Gastrocnemius medialis (tissue), 4 donors: ENCODE results near the gene CCDC33. TPM values are rescaled to one million over a fixed set of nuclear protein-coding genes. Genes with fewer than 3 reads are reported as not detected.
A peak's percentile ranks its signal among the peaks of the same experiment; 100 is the strongest.

Experiments
- ATAC-seq, 2 donors: fragments of 150-250 bp; one replicate each; pipeline ENCODE4 v1.9.1; 2016
- DNase-seq, 2 donors: peaks; one replicate each; pipeline ENCODE4 v3.0.0-alpha.2; 2019
- H3K27ac ChIP-seq, 4 donors: fragments of 200-600 bp; sonication (generic); 1 replicate in 1 of 4; 2 replicates in 3 of 4; pipeline ENCODE4 v1.5.1; 2016 to 2018; ENCODE audit warnings: mild to moderate bottlenecking in 2 of 4, moderate library complexity in 1 of 4
- H3K27me3 ChIP-seq, 3 donors: fragments of 200-600 bp; sonication (generic) in 2 of 3; 1 replicate in 1 of 3; 2 replicates in 2 of 3; pipeline versions ENCODE4 v1.5.1 to v1.6.0; 2016 to 2019; ENCODE audit warnings: mild to moderate bottlenecking in 1 of 3, moderate library complexity in 1 of 3
- H3K36me3 ChIP-seq, 2 donors: fragments of 200-600 bp; sonication (generic) in 1 of 2; one replicate each; pipeline ENCODE4 v1.5.1; 2017 to 2018
- H3K4me1 ChIP-seq, 2 donors: fragments of 200-600 bp; sonication (generic) in 1 of 2; one replicate each; pipeline ENCODE4 v1.5.1; 2016 to 2017; ENCODE audit warnings: mild to moderate bottlenecking in 2 of 2
- H3K4me3 ChIP-seq, 4 donors: fragments of 200-600 bp; sonication (generic) in 3 of 4; 1 replicate in 1 of 4; 2 replicates in 3 of 4; pipeline ENCODE4 v1.5.1; 2016 to 2019; ENCODE audit warnings: mild to moderate bottlenecking in 2 of 4
- H3K9me3 ChIP-seq, 3 donors: fragments of 200-600 bp; sonication (generic) in 2 of 3; 1 replicate in 1 of 3; 2 replicates in 2 of 3; pipeline ENCODE4 v1.5.1; 2016 to 2019
- POLR2A ChIP-seq, 2 donors: fragments of 450-650 bp; IDR thresholded peaks; one replicate each; pipeline ENCODE4 v1.6.1; 2017; ENCODE audit warnings: antibody characterized with exemption in 2 of 2, mild to moderate bottlenecking in 2 of 2, moderate library complexity in 2 of 2
- in situ Hi-C, 4 donors: fragments of 200-750 bp; cut with MboI; loops; one replicate each; pipeline versions ENCODE4 v1.15.0 to v1.8.0; 2017; ENCODE audit warnings: low sequenced_read_pairs in 4 of 4
- intact Hi-C: fragments of 100-400 bp; cut with DNase I; formaldehyde crosslinking; loops from one replicate; pipeline ENCODE4 v1.15.1; 2023; ENCODE audit warnings: low total_unique reads
- total RNA-seq, 4 donors: library from RNA; depleted of rRNA; stranded (reverse); fragments of >200 nt; gene quantifications; one replicate each; pipeline versions ENCODE4 v1.1.0 to v1.2.3, GENCODE V29; 2016
- TF ChIP-seq, protein P1 (sequence below), 5 experiments: fragments of 450-650 bp in 3 of 5; fragments of 200-600 bp in 2 of 5; sonication (generic) in 2 of 5; IDR thresholded peaks in 4 of 5; conservative IDR thresholded peaks in 1 of 5; 1 replicate in 4 of 5; 2 replicates in 1 of 5; pipeline ENCODE4 v1.5.1; 2016 to 2019; ENCODE audit warnings: antibody characterized with exemption in 5 of 5, mild to moderate bottlenecking in 3 of 5, moderate library complexity in 3 of 5

CCDC33 gene
- total RNA-seq, 4 donors from 2014 or later = not detected

DNA sequence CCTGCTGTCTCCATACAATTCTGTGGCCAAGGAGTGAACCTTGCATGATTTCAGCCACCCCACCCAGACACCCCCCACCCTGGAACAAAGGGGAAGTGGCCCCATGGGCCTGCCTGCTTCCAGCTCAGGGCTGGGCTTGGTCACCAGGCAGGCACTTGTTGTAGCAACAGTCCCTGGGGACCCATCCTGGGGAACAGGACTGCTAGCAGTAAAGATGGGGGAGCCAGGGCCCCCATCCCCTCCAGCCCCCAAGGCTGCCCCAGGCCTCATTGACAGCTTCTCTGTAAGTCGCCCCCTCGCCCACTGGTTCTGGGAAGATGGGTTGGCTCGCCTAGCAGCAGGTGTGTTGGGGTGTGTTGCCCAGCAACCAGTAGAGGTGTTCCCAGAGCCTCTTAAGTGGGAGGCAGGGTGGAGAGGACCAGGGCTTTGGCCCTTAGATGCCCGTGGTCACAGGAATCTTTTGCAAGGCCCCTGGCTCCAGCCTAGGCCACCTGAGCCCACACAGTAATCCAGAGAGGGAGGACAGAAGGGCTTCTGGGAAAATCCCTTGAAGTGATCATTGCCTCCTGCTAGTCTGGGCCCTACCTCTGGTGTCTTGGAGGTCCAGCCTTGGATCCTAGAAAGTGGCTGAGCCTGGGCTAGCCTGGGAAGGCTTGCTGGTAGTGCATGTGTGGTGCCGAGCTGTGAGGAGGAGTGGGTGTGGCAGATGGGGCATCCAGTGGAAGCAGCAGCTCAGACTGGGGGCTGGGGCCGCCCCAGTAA, 82.4 kb downstream of the CCDC33 start:
- intact Hi-C loops = no loop called here
- DNase-seq = peak in 1 of 2 donors; percentile 23
- Histone ChIP-seq H3K27me3 (no peaks in the 10 kb centered on the region), H3K4me1 (peaks cover 22 to 32% of the 10 kb centered on the region in 2 donors), H3K4me3 (no peak overlapping the region), H3K9me3 (no peaks in the 10 kb centered on the region), H3K36me3 (no peaks in the 10 kb centered on the region), H3K27ac (peak overlapping the region; percentile 61 to 72 (median 70))
- no peak for TF ChIP-seq POLR2A (IDR thresholded peaks at IDR 0.05)
- TF ChIP-seq, protein P1, sequence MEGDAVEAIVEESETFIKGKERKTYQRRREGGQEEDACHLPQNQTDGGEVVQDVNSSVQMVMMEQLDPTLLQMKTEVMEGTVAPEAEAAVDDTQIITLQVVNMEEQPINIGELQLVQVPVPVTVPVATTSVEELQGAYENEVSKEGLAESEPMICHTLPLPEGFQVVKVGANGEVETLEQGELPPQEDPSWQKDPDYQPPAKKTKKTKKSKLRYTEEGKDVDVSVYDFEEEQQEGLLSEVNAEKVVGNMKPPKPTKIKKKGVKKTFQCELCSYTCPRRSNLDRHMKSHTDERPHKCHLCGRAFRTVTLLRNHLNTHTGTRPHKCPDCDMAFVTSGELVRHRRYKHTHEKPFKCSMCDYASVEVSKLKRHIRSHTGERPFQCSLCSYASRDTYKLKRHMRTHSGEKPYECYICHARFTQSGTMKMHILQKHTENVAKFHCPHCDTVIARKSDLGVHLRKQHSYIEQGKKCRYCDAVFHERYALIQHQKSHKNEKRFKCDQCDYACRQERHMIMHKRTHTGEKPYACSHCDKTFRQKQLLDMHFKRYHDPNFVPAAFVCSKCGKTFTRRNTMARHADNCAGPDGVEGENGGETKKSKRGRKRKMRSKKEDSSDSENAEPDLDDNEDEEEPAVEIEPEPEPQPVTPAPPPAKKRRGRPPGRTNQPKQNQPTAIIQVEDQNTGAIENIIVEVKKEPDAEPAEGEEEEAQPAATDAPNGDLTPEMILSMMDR (IDR thresholded peaks at IDR 0.05 in 4 of 5, conservative IDR thresholded peaks at IDR 0.05 in 1 of 5) = no peak
- ATAC-seq = peak in 1 of 2 donors; percentile 23
- in situ Hi-C loops = loop anchor here in 2 of 4 donors (10.0 to 25.0 kb wide), 2 partner anchors 264 to 356 kb away; no protein-coding TSS in a partner anchor

DNA sequence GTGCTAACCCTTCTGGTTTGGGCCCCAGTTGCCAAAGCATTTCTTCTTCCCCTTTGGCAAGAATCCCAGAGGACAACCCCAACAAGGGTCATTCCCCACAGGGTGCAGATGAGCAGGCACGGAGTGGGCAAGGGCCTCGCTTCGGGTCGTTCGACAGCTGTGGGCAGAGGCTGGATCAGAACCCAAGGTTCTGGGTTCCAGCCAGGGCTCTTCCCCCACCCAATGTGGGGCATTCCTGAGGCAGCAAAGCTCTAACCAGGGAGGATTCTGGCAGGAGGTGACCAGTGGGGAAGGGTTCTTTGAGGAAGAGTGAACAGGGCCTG, 83.0 kb downstream of the CCDC33 start:
- Histone ChIP-seq H3K36me3 (no peaks in the 10 kb centered on the region), H3K27ac (peak overlapping the region; percentile 27 to 70 (median 49)), H3K27me3 (no peaks in the 10 kb centered on the region), H3K4me3 (no peak overlapping the region), H3K4me1 (peaks cover 22 to 32% of the 10 kb centered on the region in 2 donors), H3K9me3 (no peaks in the 10 kb centered on the region)
- TF ChIP-seq, protein P1 (IDR thresholded peaks at IDR 0.05 in 4 of 5, conservative IDR thresholded peaks at IDR 0.05 in 1 of 5) = no peak
- TF ChIP-seq POLR2A (IDR thresholded peaks at IDR 0.05) = no peak
- in situ Hi-C loops = loop anchor here in 2 of 4 donors (10.0 to 25.0 kb wide), 2 partner anchors 264 to 357 kb away; no protein-coding TSS in a partner anchor
- intact Hi-C loops = no loop called here
- ATAC-seq (no peak), DNase-seq (no peak)

DNA sequence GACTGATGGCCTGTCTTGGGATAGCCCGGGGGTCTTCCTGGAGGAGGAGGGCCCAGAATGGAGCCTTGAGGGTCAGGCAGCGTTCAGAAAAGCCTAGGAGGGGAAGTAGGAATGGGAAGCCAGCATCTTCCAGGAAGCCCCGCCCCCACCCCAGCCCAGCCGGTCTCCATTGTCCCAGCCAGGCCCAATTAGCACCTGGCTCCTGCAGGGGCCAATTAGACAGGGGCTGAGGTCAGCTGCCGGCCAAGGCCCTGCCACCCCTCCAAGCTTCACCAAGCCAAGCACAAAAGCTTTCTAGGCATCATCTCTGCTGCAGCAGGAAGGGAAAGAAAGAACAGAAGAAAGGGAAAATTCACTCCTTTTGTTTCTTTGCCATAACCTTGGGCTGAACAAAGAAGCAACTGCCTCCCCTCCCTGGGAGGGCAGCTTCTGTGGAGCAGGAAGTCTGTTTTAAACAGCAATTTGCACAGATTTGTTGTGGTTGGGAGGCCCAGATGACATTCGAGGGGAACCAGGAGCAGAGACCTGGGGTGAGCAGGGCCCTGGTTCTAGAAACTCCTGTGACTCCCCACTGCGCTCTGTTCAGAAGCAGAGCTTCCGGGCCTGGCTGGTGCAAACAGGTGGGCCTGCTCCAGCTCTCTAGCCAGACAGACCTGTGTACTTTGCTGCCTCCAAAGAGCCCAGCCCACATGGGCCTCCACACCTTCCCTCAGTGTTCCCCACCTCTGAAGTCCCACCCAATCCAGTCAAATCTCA, 83.6 kb downstream of the CCDC33 start:
- TF ChIP-seq, protein P1 (IDR thresholded peaks at IDR 0.05 in 4 of 5, conservative IDR thresholded peaks at IDR 0.05 in 1 of 5) = no peak
- no peak for TF ChIP-seq POLR2A (IDR thresholded peaks at IDR 0.05)
- in situ Hi-C loops = loop anchor here in 2 of 4 donors (10.0 to 25.0 kb wide), 2 partner anchors 265 to 357 kb away; no protein-coding TSS in a partner anchor
- no peaks in the 10 kb centered on the region for H3K27me3 ChIP-seq
- ATAC-seq = no peak
- peaks cover 22 to 32% of the 10 kb centered on the region in 2 donors for H3K4me1 ChIP-seq
- no peak overlapping the region for H3K4me3 ChIP-seq
- no peaks in the 10 kb centered on the region for H3K9me3 ChIP-seq
- intact Hi-C loops = loop anchor here (5.0 to 10.0 kb wide), 2 partner anchors 265 to 347 kb away; no protein-coding TSS in a partner anchor
- no peak for DNase-seq
- peak overlapping the region; percentile 27 to 70 (median 49) for H3K27ac ChIP-seq
- no peaks in the 10 kb centered on the region for H3K36me3 ChIP-seq

DNA sequence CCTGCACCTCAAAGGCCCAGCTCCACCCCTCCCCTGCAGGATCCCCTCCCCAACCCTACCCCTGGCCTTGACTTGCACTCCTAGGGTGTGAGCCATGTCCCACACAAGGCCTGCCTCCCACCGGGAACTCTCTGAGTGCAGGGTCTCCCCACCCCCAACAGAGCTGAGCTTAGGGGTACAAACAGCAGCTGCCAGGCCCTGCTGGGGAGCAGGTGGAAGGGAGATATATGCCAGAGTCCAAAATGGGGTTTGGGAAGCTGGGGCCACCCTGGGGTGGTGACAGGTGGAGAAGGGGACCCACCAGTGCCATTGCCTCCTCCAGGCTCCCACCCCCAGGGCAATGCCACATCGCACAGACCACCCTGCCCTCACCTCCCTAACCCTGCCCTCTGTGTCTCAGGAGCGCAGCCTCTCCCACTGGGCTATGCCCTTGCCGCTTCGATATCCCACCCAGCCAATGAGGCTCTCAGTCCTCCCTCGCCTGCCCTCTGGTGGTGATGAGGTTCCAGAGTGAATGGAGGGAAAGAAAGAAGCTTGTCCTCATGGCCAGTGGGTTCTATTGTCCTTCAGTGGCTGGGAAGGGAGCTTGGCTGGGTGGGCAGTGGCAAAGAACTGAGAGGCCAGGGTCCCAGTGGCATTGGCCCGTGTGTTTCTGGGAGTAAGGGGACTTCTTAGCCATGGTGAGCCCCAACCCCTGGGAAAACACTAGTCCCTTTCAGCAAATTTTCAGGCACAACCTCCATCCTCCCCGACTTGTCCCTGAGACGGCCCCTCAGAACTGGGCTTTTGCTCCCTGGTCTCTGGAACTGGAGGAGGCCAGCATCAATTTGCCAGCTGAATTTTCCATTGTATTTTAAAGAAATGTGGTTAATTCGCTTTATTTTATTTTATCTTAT, 84.5 kb downstream of the CCDC33 start:
- intact Hi-C loops (loop anchor here (5.0 to 10.0 kb wide), 2 partner anchors 266 to 348 kb away; no protein-coding TSS in a partner anchor), in situ Hi-C loops (loop anchor here in 1 of 4 donors (25.0 kb wide), 1 partner anchor 358 kb away; no protein-coding TSS in a partner anchor)
- no peaks in the 10 kb centered on the region for H3K36me3 ChIP-seq
- TF ChIP-seq, protein P1 (IDR thresholded peaks at IDR 0.05 in 4 of 5, conservative IDR thresholded peaks at IDR 0.05 in 1 of 5) = peak in 4 of 5 experiments; percentile 30 to 48 (median 43)
- no peak for TF ChIP-seq POLR2A (IDR thresholded peaks at IDR 0.05)
- peak overlapping the region in 1 of 4 donors; percentile 69 for H3K27ac ChIP-seq
- no peaks in the 10 kb centered on the region for H3K9me3 ChIP-seq
- DNase-seq (no peak), ATAC-seq (no peak)
- H3K4me3 ChIP-seq = no peak overlapping the region
- H3K4me1 ChIP-seq = peaks cover 14 to 25% of the 10 kb centered on the region in 2 donors
- no peaks in the 10 kb centered on the region for H3K27me3 ChIP-seq
